Hypothalamus (tissue), 51 donors: ENCODE data around the gene GIT1.
A peak's percentile ranks its signal among the peaks of the same experiment; 100 is the strongest.

Experiments
- DNase-seq, 51 donors: peaks; one replicate each; lab custom pipeline; 2025; lab: John Stamatoyannopoulos, UW

Gene GIT1, protein sequence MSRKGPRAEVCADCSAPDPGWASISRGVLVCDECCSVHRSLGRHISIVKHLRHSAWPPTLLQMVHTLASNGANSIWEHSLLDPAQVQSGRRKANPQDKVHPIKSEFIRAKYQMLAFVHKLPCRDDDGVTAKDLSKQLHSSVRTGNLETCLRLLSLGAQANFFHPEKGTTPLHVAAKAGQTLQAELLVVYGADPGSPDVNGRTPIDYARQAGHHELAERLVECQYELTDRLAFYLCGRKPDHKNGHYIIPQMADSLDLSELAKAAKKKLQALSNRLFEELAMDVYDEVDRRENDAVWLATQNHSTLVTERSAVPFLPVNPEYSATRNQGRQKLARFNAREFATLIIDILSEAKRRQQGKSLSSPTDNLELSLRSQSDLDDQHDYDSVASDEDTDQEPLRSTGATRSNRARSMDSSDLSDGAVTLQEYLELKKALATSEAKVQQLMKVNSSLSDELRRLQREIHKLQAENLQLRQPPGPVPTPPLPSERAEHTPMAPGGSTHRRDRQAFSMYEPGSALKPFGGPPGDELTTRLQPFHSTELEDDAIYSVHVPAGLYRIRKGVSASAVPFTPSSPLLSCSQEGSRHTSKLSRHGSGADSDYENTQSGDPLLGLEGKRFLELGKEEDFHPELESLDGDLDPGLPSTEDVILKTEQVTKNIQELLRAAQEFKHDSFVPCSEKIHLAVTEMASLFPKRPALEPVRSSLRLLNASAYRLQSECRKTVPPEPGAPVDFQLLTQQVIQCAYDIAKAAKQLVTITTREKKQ

DNA sequence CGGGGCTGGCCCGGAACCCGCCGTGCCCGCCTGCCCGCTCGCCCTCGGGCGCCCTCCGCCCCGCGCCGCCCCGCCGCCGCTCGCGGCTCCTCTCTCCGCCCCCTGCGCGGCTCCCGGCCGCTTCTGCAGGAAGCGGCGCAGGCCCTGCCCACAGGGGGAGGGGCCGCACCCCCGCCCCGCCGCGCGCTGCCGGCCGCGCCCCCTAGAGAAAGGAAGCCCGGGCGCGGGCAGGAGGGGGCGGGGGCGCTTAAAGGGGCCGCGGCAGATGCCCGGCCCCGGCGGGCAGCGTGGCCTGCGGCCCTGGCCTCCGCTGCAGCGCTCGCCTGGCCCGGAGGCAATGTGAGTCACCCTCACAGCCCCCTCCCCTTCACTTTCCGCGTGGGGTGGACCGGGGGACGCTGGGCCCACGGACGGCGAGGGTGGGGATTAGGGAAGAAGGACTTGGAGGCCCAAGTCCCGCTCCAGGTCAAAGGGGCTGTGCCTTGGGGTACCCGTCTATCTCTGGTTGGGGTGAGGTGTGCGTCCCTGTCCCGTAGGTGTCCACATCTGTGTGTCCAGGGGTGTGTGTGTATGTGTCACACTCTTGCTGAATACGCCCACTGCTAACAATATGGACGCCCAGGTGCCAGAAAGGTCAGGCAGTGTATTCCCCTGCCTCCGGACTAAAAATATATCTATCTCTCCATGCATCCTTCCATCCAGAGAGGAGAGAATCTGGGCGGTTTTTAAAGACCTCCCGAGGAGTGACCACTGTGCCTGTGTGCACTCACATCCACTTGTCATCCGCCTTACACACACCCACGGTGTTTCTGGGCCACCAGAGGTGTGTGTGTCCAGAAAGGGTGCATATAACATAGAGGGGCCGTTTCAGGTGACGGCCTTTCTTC is at the start of gene GIT1:
GIT1 (minus strand) TSS at position 125 of the 887 bp plus-strand sequence. CDS start 270 bp downstream, outside the sequence.
- DNase-seq = peak in 48 of 51 donors; percentile 29 to 92 (median 73)

DNA sequence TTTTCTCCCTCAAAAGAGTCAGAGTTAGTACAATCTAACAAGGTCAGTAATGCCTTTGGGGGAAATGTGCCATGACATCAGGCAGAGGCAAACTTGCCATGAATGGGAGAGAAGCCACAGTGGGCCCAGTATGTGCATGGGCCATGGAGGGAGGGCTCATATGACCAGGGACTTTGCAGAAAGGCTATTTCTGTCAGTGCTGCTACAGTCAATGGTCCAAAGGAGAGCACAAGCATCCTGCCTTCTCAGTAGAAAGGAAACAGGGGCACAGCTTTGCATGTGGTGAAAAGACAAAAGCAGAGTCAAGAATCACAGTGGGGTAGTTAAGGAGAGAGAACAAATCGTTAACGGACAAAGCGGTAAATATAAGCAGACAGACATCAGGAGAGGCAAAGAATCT is 44.4 kb upstream of the GIT1 start:
- peak in 1 of 51 donors; percentile 8 for DNase-seq

DNA sequence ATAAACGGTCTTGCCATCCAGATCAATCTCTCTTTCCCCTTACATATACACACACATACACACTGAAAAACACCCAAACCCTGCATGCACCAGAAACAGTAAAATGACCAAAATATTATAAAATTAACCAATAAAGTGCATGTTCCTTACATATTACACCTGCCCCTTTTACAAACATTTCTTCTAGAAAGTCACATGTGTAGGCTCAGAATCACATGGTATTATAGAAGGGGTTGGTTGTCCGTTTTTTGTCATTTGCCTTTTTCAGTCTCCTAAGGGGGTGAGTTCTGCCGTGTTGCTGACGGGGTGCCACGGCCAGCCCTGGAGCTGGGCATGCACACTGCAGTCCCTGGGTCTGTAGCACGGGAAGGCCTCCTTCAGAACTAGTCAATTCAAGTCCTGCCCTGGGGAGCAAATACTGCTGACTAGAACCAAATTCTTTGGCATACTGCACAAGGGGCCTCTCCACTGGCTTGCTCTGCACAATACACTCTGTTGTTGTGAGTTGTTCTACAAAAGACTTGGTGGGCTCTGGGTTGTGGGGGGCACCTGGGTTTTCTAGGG is 41.3 kb upstream of the GIT1 start:
- DNase-seq = no peak

DNA sequence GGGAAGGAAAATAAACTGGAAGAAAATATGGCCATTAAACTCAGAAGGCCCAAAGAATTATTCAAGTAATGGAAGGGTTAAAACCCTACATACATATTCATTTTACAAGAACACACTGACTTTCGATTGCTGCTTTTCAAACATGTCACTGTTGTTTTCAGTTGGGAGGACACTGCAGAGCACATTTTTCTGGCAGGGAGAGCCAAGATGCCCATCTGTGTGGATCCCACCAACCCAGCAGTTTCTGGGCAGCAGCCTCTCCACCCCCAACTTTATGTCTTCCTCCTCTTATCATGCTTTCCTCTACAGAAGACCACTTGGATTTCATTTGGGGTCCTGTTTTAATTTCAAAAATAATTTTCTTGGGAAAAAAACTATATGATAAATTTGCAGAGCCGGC is 40.4 kb upstream of the GIT1 start:
- DNase-seq = no peak

DNA sequence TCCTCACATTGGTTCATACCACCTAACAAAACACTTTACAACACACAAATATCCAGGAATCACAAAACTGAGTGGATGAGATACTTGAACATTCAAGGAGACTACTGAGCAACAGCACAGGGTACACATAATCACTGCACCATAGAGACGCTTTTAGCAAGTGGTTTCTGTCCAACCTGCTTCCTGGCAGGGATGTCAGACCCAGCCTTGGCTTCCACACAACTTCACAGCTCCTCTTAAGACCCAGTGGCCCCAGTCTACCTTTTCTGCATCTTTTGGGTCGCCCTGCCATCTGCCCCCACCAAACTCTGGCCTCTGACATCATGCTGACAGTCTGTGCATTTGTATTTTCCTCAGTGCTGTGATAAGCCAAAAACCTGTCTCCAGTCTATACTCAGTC is 39.2 kb upstream of the GIT1 start:
- DNase-seq = no peak

DNA sequence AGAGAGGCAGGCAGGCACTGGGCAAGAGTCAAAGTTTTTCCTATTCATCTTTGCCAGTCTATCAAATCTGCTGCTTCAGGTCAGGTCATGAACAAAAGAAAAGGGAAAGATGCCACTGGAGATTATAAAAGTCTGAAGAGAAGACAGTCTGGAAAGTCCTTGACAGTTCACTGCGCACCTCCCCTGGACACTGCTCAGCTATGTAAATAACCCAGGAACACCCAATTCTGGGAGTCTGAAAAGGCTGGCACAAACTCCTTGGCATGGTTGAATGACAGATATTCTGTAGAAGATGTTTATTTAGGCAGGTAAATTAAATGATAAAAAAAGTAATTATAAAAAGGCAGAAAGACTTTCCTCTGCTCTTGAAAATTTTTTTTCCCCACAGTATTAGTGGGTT is 38.5 kb upstream of the GIT1 start:
- no peak for DNase-seq

DNA sequence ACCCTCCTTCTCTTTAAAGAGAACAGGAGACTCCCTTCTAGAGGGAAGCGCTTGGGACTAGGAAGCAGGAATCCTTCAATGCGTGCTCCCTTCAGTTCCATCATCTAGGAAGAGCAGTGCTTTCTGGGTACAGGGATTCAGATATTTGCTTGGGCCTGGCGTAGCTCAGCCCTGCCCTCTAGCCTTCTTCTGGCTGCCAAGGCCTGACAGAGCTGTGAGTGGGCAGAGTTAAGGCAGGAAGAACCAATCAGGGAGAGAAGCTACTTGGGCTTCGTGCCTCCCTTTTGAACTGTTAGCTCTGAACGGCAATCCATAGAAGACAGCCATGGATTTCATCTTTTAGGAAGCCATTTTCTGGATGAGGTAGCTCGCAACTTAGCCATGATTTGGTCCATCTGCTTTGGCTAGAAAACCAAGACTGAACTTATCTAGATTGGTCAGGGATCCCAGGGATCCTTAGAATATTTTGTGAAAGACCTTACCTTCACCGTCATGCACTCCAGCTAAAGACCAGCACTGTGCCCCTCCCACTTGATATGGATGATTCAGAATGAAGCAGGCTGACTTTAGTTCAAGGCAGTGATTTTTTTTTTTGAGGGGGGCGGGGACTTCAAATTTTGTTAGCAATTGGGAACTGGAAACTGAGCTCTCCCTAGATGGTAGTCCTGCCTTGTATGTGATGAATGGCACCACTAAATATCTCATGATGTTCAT is 35.7 kb upstream of the GIT1 start:
- peak in 26 of 51 donors; percentile 22 to 72 (median 41) for DNase-seq

DNA sequence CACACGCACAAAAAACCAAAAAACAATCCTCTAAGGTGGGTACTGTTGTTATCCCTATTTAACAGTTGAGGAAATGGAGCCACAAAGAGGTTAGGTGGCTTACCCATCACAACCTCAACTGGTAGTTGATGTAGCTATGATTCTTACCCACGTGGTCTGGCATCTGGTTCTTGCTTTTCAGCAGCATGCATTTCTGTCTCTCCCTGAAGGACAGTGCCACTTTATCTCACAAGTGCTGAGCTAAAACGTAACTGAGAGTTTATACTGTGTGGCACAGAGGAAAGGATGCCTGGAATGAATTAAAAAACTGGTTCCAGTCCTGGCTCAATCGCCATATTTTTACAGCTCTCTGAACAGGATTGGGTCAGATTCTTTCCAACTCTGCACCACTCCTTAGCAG is 35.1 kb upstream of the GIT1 start:
- no peak for DNase-seq

DNA sequence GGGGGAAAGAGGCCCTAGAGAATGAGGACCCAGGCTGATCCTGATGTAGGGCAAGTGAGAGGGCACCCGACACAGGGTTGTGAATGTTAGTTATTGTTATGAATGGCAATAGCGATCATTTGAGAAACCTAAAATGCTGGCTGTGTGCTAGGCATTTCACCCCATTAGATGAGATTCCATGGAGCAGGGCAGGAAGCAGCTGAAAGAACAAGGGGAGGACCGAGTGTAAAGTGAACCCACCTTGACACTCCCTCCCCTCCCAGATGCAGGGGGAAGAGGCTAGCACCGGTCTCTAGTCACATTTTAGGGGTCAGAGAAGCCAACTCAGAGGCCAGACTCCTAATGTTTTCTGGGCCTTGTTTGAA is 33.8 kb upstream of the GIT1 start:
- no peak for DNase-seq

DNA sequence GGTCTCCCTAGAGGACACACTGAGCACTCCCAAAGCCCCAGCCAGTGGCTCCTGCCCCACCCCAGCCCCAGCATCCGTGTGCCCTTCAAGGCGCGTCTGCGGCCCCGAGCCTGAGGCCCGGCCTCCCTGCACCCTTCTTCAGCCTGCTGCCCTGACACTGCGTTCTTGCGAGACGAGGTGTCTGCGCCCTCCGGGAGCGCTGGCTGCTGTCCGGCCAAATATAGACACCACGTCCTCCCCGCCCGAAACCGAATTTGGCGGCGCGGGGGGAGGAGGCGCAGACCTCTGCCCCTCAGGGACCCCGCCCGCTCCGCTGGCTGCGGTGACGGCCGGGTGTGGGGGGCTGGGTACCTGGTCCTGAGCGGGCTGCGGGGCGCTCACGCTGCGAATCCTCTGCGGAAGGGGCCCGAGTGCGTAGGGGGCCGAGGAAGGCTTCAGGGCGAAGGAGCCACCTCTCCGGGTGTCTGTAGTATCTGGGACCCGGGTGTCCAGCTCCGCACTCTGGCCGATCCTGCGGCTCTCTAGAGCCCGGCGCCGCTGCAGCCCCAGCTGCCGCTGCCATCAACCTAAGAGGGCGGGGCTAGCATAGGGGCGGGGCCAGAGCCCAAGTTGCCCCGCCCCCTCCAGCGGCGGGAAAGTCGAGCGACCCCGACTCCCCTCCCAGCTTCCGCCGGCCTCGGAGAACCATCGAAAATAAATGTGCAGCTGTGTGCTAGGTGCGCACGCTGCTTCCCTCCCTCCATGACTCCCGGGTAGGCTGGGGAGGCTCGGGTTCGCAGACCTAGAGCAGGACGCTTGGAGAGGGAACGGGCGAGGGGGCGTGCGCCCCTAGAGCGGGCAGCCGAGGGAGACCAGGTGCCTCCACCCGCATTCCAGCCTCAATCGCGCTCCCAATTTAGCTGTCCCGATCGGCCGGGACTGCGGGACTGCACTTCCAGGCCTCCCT is 33.2 kb upstream of the GIT1 start, which contains the start of gene CORO6:
CORO6 (minus strand) TSS at position 576 of the 946 bp plus-strand sequence. CDS start 1,491 bp downstream, outside the sequence.
- peak in 32 of 51 donors; percentile 8 to 73 (median 46) for DNase-seq

DNA sequence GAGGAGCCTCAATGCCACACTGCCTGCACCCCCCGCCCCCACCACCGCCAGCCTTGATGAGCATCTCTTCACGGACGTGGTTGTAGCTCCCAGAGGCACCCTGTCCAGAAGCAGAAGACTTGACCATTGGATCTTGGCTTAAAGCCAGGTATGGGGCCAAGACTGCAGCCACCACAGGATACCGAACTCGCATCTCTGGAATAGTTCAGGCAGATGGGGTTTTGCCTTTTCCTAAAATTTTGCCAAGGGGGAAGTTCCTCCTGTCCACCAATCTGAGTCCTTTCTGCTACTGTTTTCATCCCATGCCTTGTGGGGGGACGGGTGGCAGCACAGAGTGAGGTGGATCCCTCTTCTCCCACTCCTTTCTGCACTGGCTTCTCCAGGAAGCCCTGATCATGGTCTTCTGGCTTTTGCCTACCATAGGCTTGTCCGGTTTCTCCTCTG is 32.3 kb upstream of the GIT1 start:
- DNase-seq = no peak

DNA sequence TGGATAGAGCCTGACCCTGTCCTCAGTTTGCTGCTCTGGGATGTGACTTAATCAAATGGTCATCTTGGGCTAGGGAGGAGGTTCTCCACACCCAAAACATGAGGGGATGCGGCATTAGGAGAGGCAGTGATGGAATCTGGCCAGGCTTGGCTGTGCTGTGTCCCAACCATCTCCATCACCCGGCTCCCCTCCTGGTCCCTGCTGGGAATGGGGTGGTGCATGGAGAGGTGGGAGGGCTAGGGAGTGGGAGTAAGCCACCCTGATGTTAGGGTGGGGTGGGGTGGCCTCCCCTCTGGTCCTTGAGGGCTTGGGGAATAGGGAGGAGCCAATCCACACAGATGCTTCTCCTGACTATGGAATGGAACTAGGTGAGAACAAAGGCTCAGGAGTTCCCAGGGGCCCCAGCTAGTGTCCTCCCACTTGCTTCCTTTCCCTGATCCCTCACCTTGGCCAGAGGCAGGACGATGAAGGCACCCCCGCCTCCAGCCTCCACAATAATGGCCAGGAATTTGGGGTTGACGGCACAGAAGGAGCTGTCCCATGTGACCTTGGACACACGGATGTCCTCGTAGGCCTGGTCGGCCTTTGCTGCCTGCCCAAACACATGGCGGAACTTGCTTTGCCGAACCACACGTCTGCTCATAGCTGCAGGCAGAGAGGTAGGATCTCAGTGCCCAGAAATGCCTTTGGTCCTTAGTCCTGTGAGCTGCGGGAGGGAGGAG is 31.5 kb upstream of the GIT1 start:
- DNase-seq = no peak

DNA sequence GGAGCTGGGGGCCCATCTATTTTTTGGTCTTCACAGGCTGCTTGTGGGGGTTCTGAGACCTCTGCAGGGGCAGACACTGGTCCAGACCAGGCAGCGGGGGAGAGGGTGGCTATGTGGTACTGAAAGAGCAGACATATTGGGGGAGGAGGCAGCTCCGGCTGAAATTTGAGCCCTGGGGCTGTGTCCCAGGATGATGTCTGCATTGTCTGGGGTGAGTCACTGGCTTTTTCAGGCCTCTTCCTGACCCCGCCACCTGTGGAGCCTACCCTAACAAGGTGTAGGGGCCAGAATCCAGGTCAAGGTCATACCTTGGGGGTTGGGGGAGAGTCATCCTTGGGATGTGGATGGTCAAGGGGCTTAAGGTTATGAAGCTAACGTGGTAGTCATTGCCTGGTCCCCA is 30.8 kb upstream of the GIT1 start:
- no peak for DNase-seq

DNA sequence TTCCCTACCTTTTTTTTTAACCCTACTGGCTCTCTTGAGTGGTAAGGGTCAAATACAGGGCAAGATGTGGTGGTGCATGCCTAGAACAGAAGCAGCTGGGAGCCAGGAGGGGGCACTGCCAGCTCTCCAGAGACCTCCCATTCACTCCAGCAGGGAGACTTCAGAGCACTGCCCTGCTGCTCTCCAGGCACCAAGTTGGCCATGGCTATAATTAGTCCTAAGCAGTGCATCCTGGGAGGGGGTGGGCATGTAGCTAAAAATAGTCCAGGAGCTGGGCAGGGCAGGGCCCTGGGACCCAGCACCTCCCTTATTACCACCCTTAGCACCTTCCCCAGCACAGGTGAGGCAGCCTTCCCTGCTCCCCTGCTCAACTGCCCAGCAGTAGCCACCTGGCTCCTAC is 29.8 kb upstream of the GIT1 start:
- DNase-seq = peak in 7 of 51 donors; percentile 7 to 29 (median 23)

DNA sequence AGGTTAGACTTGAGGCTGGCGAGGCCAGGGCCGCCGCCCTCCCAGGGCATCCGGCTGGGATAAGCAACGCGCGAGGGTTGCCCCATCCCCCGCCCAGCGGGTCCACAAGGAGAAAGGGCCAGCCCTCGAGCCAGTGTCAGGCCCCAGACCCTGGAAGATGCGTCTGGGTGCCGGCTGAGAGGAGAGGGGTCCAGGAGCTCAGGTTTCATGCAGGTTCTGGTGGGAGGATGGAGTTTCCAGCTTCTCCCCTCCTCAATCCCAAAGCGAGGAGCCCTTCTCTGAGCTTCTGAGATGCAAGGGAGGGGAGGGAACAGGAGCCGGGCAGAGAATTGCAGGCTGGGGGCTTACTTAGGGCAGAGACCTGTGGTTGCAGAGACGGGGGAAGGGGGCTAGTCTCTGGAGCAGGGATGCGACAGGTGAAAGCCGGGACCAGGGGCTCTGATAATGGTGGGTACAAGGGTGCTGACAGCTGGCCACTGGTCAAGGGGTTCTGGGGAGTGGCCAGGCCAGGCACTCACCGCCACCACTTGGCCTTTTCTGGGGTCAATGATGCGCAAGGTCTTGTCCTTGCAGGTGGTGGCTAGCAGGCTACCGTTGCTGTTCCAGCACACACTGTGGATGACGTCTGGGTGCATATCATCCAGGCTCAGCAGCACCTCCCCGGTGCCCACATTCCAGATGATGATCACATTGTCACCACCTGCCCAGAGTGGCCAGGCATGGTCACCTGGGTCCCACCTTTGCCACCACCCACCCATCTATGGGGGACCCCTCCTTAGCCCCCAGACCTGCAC is 29.0 kb upstream of the GIT1 start:
- DNase-seq = no peak

DNA sequence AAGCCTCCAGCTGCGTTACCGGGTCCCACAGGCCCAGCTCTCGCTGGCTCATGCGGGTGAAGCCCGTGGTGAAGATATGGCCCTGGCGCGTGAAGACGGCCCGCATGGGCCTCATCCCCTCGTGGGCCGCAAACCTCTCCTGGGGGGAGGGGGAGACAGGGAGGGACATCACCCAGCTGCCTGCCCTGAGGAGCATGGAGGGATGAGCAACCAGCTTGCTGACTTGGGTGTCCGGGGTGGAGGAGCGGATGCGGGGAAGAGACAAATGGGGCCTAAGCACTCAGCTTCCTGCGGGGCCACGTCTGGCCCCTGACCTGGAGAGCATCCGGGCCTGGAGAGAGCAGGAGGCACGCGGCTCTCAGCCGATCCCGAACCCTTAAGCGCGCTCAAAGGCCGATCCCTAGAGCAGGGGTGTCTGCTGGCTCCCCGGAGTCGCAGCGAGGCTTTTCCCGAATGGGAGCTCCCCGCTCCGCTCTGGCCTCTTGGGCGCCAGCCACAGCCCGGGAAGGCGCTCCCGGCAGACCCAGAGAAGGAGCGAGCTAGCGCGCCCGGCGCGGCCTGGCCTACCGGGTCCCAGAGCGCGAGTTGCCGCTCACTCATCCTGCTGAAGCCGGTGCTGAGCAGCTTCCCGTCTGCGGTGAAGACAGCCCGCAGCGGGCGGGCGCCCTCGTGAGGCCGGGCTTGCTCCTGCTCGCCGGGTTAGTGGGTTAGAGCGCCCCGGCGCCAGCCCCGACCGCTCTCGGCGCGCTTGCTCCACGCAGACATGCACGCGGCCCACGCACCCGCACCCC is 28.2 kb upstream of the GIT1 start:
- peak in 39 of 51 donors; percentile 27 to 81 (median 56) for DNase-seq
